HG02840 (cell line): ENCODE measurements around the gene SLC23A2.

ENCODE experiments used
- ATAC-seq: cut with Tn5 transposase; IDR thresholded peaks from one replicate; pipeline ENCODE4 v1.9.1; 2021; ENCODE audit warnings: mild to moderate bottlenecking, moderate library complexity, moderate number of reproducible peaks; ENCODE audit not compliant: unreplicated experiment, low FRiP score

Gene SLC23A2

GRCh38 chr20:4971064-4971463, 30.2 kb downstream of the SLC23A2 start:
- ATAC-seq: no peak

DNA sequence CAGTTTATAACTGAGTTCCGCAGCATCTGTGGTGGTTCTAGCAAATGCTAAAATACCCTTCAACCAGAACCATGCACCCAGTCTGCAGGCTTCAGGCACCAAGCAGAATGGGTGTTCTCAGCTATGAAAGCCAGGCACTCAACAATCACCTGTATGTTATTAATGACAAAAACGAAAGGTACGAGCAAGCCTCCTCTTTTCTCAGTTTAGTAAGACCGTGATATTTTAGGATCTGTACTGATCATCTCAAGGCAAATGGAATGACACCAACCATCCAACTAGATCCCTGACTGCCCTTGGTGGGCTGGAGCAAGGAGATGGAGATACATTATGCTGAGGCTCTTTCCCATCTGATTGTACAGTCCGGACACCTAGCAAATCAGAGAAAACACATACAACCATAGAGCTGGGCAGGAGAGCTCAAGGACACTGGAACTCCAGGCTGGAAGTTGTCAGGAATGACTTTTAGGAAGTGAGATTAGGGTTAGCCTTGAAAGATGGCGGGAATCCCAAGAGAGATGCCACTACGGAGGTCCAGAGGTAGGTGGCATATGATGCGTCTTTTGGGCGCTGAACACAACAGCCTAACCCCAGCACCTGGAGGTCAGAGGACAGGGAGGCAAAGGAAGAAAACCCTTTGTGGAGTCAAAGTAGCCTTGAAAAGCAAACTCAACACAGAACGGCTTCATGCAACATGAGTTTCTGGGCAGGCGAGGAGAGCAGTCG, 33.4 kb downstream of the SLC23A2 start:
- no peak for ATAC-seq

DNA sequence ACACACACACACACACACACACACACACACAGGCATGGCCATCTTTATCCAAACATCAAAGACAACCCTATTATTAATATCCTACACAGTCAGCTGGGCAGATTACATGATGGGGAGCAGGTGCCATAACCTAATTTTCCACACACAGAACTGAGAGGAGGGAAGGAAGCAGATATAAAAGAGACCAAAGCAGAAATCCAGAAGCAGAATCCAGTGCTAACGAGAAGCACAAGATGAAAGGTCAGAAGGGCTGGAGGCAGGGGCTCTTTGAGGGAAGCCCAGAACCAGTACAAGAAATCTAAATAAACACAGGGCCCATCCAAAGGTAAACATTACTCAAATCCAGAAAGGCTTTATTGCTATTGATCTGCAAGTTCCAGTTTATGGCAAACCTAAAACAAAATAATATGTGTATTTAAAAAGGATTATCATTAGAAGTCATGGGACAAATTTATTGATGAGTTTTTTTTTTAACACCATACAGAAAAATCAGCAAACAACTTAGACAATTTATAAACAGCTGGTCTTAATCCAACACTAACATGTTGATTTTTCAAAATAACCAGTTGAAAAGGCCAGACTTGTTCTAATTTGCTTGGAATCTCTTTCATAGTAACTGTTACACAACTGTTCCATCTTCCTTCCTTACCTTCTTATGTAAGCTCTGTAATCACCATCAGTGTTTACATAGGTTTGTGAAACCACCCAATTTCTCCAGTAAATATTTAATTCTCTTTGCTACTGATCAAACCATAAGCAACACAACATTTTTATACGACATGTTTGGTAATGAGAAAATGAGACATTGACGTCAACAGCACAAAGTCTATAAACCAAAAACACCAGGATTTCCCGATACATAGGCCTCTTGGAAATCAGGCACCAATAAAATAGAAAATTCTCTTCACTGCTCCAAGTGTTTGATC, 34.2 kb downstream of the SLC23A2 start:
- ATAC-seq: no peak

GRCh38 chr20:4962241-4962855, 39.0 kb downstream of the SLC23A2 start:
- ATAC-seq: no peak

DNA sequence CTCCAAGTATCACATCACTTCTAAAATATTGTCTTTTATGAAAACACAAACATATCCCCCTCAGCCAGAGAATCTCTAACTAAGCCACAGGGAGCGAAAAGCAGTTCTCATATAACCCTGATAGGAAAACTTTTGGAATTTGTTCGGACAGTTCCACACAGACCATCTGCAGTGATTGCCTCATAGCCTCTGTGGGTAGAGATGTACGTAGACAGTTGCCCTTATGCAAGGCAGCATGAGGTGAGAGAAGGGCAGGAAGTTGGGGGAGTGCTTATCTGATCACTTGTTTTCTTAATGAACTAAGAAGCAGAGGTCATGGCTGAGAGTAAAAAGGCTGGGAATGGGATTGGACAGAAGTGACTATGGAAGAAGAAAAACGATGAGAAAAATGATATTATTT, 39.6 kb downstream of the SLC23A2 start:
- ATAC-seq: no peak

DNA sequence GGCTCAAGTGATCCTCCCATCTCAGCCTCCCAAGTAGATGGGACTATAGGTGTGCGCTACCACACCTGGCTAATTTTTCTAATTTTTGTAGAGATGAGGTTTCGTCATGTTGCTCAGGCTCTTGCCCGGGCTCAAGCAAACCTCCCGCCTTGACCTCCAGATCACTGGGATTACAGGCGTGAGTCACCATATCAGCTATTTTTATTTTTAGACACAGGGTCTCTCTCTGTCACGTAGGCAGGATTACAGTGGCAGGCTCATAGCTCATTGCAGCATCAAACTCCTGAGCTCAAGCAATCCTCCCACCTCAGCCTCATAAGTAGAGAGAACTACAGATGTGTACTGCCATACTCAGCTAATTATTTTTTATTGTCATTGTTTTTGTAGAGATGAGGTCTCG, 41.7 kb downstream of the SLC23A2 start:
- ATAC-seq: no peak

DNA sequence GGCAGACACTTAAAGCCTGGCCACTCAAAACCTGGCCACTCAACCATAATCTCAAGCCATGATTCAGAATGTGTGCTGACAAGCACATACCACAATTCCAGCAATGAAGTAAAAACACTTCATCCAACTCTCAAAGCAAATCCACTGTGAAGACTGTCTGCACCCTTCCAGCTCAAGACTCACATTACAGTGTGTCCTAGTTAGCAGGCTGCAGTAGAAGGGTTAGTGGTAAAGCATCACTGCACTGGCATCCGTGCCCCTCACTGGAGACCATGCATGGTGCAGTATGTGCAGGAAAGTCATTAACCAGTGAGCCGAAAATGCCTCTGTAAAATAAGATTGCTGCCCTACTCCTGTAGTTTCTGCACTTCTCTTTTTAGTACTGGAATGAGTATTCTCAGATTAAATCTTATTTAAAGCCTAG, 43.4 kb downstream of the SLC23A2 start:
- ATAC-seq: no peak

DNA sequence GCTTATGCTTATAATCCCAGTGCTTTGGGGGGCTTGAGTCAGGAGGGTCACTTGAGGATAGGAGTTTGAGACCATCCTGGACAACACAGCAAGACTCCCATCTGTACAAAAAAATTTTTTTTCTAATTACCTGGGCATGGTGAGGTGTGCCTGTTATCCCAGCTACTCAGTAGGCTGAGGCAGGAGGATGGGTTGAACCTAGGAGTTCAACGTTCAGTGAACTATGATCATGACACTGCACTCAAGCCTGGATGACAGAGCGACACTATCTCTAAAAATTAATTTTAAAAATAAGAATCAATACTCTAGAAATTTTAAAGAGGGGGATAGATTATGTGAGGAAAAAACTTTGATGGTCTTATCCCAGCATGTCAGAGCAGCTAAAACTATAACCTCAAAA, 44.1 kb downstream of the SLC23A2 start:
- ATAC-seq: no peak

DNA sequence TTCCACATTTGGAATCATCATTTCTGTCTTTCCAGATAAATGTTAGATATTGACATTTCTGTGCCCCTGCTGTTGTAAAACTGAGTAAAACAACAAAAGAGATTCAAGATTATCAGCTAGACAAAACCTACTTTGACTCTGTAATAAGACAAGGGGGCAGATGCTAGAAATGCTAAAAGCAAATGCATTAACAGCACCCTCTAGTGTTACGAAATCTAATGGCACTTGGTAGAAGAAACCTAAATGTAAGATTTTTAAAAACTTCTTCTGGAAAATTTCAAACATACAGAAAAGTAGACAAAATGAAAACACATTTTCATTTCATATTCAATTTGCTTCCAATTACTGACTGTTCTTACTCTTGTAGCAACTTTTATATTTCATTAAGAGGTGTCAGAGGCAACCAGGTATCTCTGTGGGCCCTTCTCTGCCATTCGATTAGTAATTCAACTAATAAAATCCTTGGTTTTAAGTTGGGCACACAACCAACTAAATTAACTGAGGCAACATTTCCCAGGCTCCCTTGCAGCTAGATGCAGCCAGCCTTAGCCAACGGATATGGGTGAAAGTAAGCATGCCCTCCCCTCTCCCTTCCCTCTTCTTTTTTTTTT, 45.0 kb downstream of the SLC23A2 start:
- no peak for ATAC-seq

- no peak for ATAC-seq
Observed at GRCh38 chr20:4953881-4954280, 47.4 kb downstream of the SLC23A2 start.

DNA sequence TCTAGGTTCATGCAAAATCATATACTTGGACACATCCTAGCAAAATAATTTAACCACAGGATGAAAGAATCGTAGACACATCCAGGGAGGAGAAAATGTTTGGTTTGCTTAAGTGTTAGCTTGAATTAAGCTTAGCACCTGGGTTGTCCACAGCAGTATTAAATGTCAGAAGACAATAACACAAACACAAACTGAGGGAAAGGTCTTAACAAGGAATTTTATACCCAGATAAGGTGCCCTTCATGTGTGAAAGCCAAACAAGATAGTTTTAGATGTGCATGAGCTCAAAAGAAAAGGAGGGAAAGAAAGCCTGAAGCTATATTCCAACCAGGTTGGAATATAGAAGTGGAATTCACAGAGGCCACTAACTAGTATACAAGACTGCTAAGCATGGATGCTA, 49.1 kb downstream of the SLC23A2 start:
- ATAC-seq: no peak

GRCh38 chr20:4951299-4951698, 50.0 kb downstream of the SLC23A2 start:
- ATAC-seq: no peak

DNA sequence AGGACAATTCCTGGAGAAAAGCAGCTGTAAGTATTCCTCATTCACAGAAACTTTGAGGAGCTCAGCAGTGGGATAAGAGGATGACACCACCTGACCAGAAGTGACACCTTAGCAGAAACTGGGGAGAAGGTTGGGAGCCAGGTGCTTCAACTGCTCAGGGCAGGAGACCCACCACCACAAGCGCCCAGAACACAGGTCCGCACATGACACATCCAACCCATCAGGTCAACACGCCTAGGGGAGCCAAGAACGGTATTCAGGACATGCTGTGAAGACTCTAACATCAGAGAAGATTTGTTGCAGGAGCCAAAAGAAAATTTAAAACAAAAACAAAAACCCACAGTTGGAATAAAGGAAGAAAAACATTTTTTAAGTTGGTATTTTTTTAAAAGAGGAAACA, 50.5 kb downstream of the SLC23A2 start:
- ATAC-seq: no peak

- ATAC-seq: no peak
Observed at GRCh38 chr20:4950437-4950836, 50.9 kb downstream of the SLC23A2 start.

- no peak for ATAC-seq
Observed at GRCh38 chr20:4949833-4950178, 51.5 kb downstream of the SLC23A2 start.

DNA sequence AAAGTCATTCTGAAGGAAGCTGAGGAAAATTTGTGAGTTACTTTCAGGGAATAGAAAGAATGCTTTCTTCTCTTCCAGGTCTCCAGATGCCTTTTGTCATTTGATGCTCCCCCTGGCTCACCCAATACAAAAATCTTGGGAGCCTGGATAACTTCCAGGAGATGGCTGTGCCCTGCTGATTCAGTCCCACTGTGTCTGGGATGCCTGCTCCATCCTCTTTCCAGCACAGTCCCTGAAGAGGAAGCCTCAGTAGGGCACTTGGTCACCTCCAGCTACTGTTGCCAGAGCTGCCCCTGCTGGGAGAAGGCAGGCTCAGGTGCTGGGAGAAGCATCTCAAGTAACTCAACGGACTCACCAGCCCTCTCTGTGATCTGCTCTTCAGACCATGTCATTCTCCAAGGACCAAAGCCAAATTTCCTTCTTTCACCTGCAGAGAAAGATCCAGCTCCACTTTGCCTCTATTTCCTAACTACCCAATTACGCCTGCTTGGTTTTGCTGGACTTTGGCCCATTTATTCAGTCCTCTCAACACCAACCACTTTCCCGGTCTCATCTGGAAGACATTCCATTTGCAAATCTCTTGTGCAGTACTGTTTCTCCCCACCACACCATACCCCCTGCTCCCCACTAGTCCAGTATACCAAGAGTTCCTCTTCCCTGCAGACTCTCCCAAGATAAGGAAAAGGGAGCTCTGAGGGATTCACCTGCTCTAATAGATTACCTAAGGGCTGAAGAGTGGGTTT, 53.3 kb downstream of the SLC23A2 start:
- ATAC-seq: no peak

- no peak for ATAC-seq
Observed at GRCh38 chr20:4946986-4947385, 54.3 kb downstream of the SLC23A2 start.

DNA sequence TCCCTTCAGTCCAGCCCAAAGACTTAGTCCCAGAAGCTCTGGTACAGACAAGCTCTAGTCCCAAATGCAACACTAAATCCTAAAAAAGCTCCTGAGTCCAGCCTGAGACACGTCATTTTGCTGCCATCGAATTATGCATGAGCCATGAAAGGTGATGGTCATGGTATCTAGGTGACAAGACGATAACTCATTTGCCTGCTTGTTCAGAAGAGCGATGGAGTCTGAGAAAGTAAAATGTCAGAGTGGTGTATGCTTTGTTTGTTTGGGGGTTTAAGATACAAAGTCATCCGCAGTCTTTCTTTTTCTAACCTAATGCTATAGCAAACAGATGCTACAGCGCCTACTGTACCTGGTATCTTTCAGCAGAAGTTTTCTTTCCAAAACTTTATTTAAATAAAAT, 54.7 kb downstream of the SLC23A2 start:
- ATAC-seq: no peak

DNA sequence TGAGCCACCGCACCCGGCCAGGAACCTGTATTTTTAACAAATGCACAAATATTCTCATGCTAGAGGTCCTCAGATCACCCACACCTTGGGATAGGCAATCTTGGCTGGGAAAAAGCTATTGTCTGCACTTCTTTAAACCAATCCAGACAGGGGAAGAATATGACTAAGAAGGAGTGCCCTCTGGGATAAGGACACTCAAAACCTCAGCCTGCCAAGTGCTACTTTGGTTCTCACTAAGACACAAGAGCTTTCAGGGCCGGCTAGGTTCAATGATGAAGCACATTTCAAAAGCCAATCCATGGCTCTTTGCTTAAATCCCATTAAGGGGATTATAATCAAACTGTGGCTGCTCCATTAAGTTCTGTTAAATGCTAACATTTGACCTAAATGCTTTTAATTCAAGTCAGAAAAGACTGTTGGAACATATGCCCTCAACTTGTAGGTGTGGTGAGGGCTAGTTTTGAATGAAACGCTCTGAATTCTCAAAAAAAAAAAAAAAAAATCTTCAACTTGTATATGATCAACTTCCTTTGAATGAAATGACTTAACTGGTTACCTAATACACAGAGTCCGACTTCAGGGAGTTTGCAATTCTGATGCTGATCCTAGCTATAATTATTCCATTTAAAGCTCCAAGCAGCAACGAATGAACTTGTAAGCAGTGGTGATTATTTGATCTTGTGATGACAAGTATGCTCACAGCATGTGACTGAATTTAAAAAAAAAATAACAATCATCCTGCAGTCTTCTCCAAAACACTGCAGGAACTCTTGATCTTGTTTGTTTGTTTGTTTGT, 56.6 kb downstream of the SLC23A2 start:
- no peak for ATAC-seq

DNA sequence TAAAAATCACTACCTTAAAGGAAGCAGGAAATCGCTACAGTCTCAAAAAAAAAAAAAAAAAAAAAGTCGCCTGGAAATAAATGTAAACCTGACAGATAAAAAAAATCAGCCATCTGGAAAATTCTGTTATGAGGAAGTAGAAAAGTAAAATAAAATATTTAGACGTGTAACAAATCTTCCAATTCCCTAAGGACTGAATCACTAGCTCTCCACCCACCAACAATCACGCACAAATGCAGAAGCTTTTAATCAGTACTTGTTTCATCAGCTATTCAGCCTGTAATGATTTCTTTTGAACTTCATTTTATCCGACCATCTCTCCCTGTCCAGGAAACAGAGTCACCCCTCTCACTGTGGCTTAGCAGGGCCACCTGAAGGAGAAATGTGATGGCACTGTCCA, 59.0 kb downstream of the SLC23A2 start:
- no peak for ATAC-seq
